KMS-11 (cell line): ENCODE data around the gene LTB.
A peak's percentile ranks its signal among the peaks of the same experiment; 100 is the strongest.

Source experiments
- H2AFZ ChIP-seq: fragments of 200-600 bp; sonication (generic); 2 replicates; pipeline ENCODE4 v1.6.1; 2016; ENCODE audit warnings: antibody characterized with exemption, mixed run types, low read depth
- H3K27ac ChIP-seq: fragments of 200-600 bp; sonication (generic); 2 replicates; pipeline ENCODE4 v1.6.1; 2016; ENCODE audit warnings: mild to moderate bottlenecking, mixed run types
- H3K27me3 ChIP-seq: fragments of 200-600 bp; sonication (generic); 2 replicates; pipeline ENCODE4 v1.6.1; 2017; ENCODE audit warnings: mild to moderate bottlenecking, low read depth, mixed run types, moderate library complexity; ENCODE audit not compliant: insufficient read depth
- H3K36me3 ChIP-seq: fragments of 200-600 bp; sonication (generic); 2 replicates; pipeline ENCODE4 v1.6.1; 2017; ENCODE audit warnings: mild to moderate bottlenecking, mixed run types; ENCODE audit not compliant: insufficient read depth
- H3K4me1 ChIP-seq: fragments of 200-600 bp; sonication (generic); 2 replicates; pipeline ENCODE4 v1.6.1; 2016; ENCODE audit warnings: mild to moderate bottlenecking, low read depth, mixed run types; ENCODE audit not compliant: poor library complexity, severe bottlenecking
- H3K4me2 ChIP-seq: fragments of 200-600 bp; sonication (generic); 2 replicates; pipeline ENCODE4 v1.7.0; 2016; ENCODE audit warnings: mild to moderate bottlenecking, mixed run types
- H3K4me3 ChIP-seq: fragments of 200-600 bp; sonication (generic); IDR thresholded peaks from 2 replicates; pipeline ENCODE4 v1.6.1; 2017; ENCODE audit warnings: low read depth, low read length, mixed read lengths; ENCODE audit not compliant: insufficient read depth
- H3K79me2 ChIP-seq: fragments of 200-600 bp; sonication (generic); 2 replicates; pipeline ENCODE4 v1.6.1; 2016; ENCODE audit warnings: low read depth, mixed run types; ENCODE audit not compliant: insufficient read depth
- H3K9ac ChIP-seq: fragments of 200-600 bp; sonication (generic); 2 replicates; pipeline ENCODE4 v1.6.1; 2016; ENCODE audit warnings: mild to moderate bottlenecking, mixed run types
- H4K20me1 ChIP-seq: fragments of 200-600 bp; sonication (generic); 2 replicates; pipeline ENCODE4 v1.6.1; 2016; ENCODE audit warnings: mild to moderate bottlenecking, mixed run types; ENCODE audit not compliant: insufficient read depth
- CTCF ChIP-seq: fragments of 200-600 bp; sonication (generic); conservative IDR thresholded peaks from 2 replicates; pipeline ENCODE4 v1.6.1; 2017; ENCODE audit warnings: low read depth, mild to moderate bottlenecking, antibody characterized with exemption, low read length, moderate library complexity, mixed read lengths

The LTB gene

GRCh38 chr6:31548544-31548873, 33.7 kb downstream of the LTB start:
- no peak for TF ChIP-seq CTCF
- H3K9ac ChIP-seq, result no peak overlapping the region
- peaks cover 9% of the 10 kb centered on the region; the same call in 1 of the 2 replicates for H3K79me2 ChIP-seq
- no peaks in the 10 kb centered on the region for H3K27me3 ChIP-seq
- no peak overlapping the region for H2AFZ ChIP-seq
- H3K4me2 ChIP-seq, result peak overlapping the region; percentile 66; the same call in 1 of the 2 replicates
- H3K4me1 ChIP-seq, result peaks cover 18% of the 10 kb centered on the region
- H3K4me3 ChIP-seq, result no peak overlapping the region
- no peaks in the 10 kb centered on the region for H4K20me1 ChIP-seq
- H3K27ac ChIP-seq, result no peak overlapping the region
- H3K36me3 ChIP-seq, result no peaks in the 10 kb centered on the region

GRCh38 chr6:31547727-31548543, 34.3 kb downstream of the LTB start:
- TF ChIP-seq CTCF, result no peak
- Histone ChIP-seq H3K4me1 (peaks cover 18% of the 10 kb centered on the region), H2AFZ (peak overlapping the region; percentile 62; the same call in 1 of the 2 replicates), H3K4me3 (no peak overlapping the region), H3K27me3 (no peaks in the 10 kb centered on the region), H3K27ac (peak overlapping the region; percentile 41; the same call in 1 of the 2 replicates), H3K79me2 (peaks cover 13% of the 10 kb centered on the region; the same call in 1 of the 2 replicates), H4K20me1 (no peaks in the 10 kb centered on the region), H3K4me2 (peak overlapping the region; percentile 66), H3K36me3 (no peaks in the 10 kb centered on the region), H3K9ac (peak overlapping the region; percentile 62; the same call in 1 of the 2 replicates)

- no peak within 1 kb of the TSS for H3K4me3 ChIP-seq
- H3K27me3 ChIP-seq, result no peaks in the 10 kb centered on the region
- TF ChIP-seq CTCF, result peak; percentile 66
- H4K20me1 ChIP-seq, result no peaks in the 10 kb centered on the region
- H3K4me2 ChIP-seq, result peak within 1 kb of the TSS; percentile 66
- H3K79me2 ChIP-seq, result peaks cover 18% of the 10 kb centered on the region; the same call in 1 of the 2 replicates
- peaks cover 18% of the 10 kb centered on the region for H3K4me1 ChIP-seq
- H3K9ac ChIP-seq, result peak within 1 kb of the TSS; percentile 62; the same call in 1 of the 2 replicates
- H2AFZ ChIP-seq, result peak within 1 kb of the TSS; percentile 62
- H3K27ac ChIP-seq, result peak within 1 kb of the TSS; percentile 41; the same call in 1 of the 2 replicates
- no peaks in the 10 kb centered on the region for H3K36me3 ChIP-seq
Measured at GRCh38 chr6:31546958-31547726, 35.1 kb downstream of the LTB start, which contains the start of gene NFKBIL1. NFKBIL1 (plus strand) TSS chr6:31547608; CDS start chr6:31547695, 87 bp downstream.

- TF ChIP-seq CTCF, result peak; percentile 98
- Histone ChIP-seq H3K27me3 (no peaks in the 10 kb centered on the region), H3K79me2 (peaks cover 22% of the 10 kb centered on the region), H3K4me2 (peak within 1 kb of the TSS; percentile 66), H4K20me1 (no peaks in the 10 kb centered on the region), H3K27ac (peak within 1 kb of the TSS; percentile 41; the same call in 1 of the 2 replicates), H3K4me3 (no peak within 1 kb of the TSS), H3K4me1 (peaks cover 18% of the 10 kb centered on the region), H3K36me3 (no peaks in the 10 kb centered on the region), H3K9ac (peak within 1 kb of the TSS; percentile 62; the same call in 1 of the 2 replicates), H2AFZ (peak within 1 kb of the TSS; percentile 62)
Measured at GRCh38 chr6:31546339-31546957, 35.8 kb downstream of the LTB start, which contains the start of gene ATP6V1G2. ATP6V1G2 (minus strand) TSS chr6:31546608; CDS start chr6:31546559, 49 bp downstream.
